GM23338 (cell line): Measurements from ENCODE around the gene CDK5RAP2. TPM values are rescaled to one million over a fixed set of nuclear protein-coding genes. Genes with fewer than 3 reads are reported as not detected.

ENCODE experiments used
- ATAC-seq: fragments of 200-7000 bp; cut with Tn5 transposase; 3 replicates; pipeline ENCODE4 v1.9.1; 2020
- DNase-seq: peaks from one replicate; pipeline ENCODE4 v3.0.0-alpha.2; 2015; ENCODE audit warnings: low spot score
- H2AFZ ChIP-seq: fragments of 200-600 bp; sonication (generic); 2 replicates; pipeline ENCODE4 v1.8.0; 2016; ENCODE audit warnings: antibody characterized with exemption, mild to moderate bottlenecking, moderate library complexity
- H3F3A ChIP-seq: fragments of 200-600 bp; sonication (generic); replicated peaks from 2 replicates; pipeline ENCODE4 v1.8.0; 2017; ENCODE audit warnings: antibody characterized with exemption, mixed run types, low read depth
- H3K27ac ChIP-seq: fragments of 200-600 bp; sonication (generic); 2 replicates; pipeline ENCODE4 v1.6.1; 2016; ENCODE audit warnings: low read depth
- H3K27me3 ChIP-seq: fragments of 200-600 bp; sonication (generic); 2 replicates; pipeline ENCODE4 v1.8.0; 2016; ENCODE audit warnings: mild to moderate bottlenecking, mixed run types, moderate library complexity; ENCODE audit not compliant: insufficient read depth
- H3K36me3 ChIP-seq: fragments of 200-600 bp; sonication (generic); 2 replicates; pipeline ENCODE4 v1.8.0; 2016; ENCODE audit warnings: mild to moderate bottlenecking; ENCODE audit not compliant: insufficient read depth
- H3K4me1 ChIP-seq: fragments of 200-600 bp; sonication (generic); 2 replicates; pipeline ENCODE4 v1.8.0; 2016; ENCODE audit warnings: mild to moderate bottlenecking, moderate library complexity; ENCODE audit not compliant: insufficient read depth
- H3K4me2 ChIP-seq: fragments of 200-600 bp; sonication (generic); 2 replicates; pipeline ENCODE4 v1.7.1; 2017; ENCODE audit warnings: mixed run types
- H3K4me3 ChIP-seq: fragments of 200-600 bp; sonication (generic); 2 replicates; pipeline ENCODE4 v1.6.1; 2016; ENCODE audit warnings: mixed run types
- H3K79me2 ChIP-seq: fragments of 200-600 bp; sonication (generic); replicated peaks from 2 replicates; pipeline ENCODE4 v1.8.0; 2017; ENCODE audit warnings: mild to moderate bottlenecking; ENCODE audit not compliant: insufficient read depth
- H3K9me2 ChIP-seq: fragments of 200-600 bp; sonication (generic); 2 replicates; pipeline ENCODE4 v1.8.0; 2017; ENCODE audit not compliant: insufficient read depth
- H4K20me1 ChIP-seq: fragments of 200-600 bp; sonication (generic); replicated peaks from 2 replicates; pipeline ENCODE4 v1.8.0; 2017; ENCODE audit warnings: mild to moderate bottlenecking; ENCODE audit not compliant: insufficient read depth
- H3K27ac Mint-ChIP-seq: 2 replicates; pipeline ENCODE4 v1.8.0; 2020; ENCODE audit warnings: inconsistent platforms, mild to moderate bottlenecking, moderate library complexity, mixed read lengths
- H3K27me3 Mint-ChIP-seq: 3 replicates; pipeline ENCODE4 v1.8.0; 2022; ENCODE audit warnings: low read depth, mild to moderate bottlenecking, moderate library complexity, mixed read lengths, inconsistent platforms; ENCODE audit not compliant: insufficient read depth, poor library complexity
- H3K36me3 Mint-ChIP-seq: 3 replicates; pipeline ENCODE4 v1.8.0; 2021; ENCODE audit warnings: low read depth, mild to moderate bottlenecking, inconsistent platforms, moderate library complexity, mixed read lengths
- H3K4me1 Mint-ChIP-seq: 3 replicates; pipeline ENCODE4 v1.8.0; 2020; ENCODE audit warnings: mild to moderate bottlenecking, inconsistent platforms, mixed read lengths
- H3K4me3 Mint-ChIP-seq: 3 replicates; pipeline ENCODE4 v1.8.0; 2021; ENCODE audit warnings: moderate library complexity, mild to moderate bottlenecking, inconsistent platforms, mixed read lengths
- H3K9me3 Mint-ChIP-seq: 3 replicates; pipeline ENCODE4 v1.8.0; 2020; ENCODE audit warnings: moderate library complexity, mild to moderate bottlenecking, inconsistent platforms, mixed read lengths
- EZH2 ChIP-seq: fragments of 200-600 bp; sonication (generic); IDR thresholded peaks from one replicate; pipeline ENCODE4 v1.8.0; 2017; ENCODE audit warnings: antibody characterized with exemption, mild to moderate bottlenecking, low read depth; ENCODE audit not compliant: unreplicated experiment
- NANOG ChIP-seq: IDR thresholded peaks from 2 replicates; pipeline ENCODE4 v1.6.1; 2016; ENCODE audit warnings: antibody characterized with exemption, borderline replicate concordance
- POLR2AphosphoS5 ChIP-seq: IDR thresholded peaks from 2 replicates; pipeline ENCODE4 v1.6.1; 2016; ENCODE audit warnings: antibody characterized with exemption, low read depth
- ZNF331 ChIP-seq: fragments of 250-450 bp; sonication (Bioruptor Pico); IDR thresholded peaks from 2 replicates; pipeline ENCODE4 v1.5.0; 2020; ENCODE audit warnings: low read depth, mild to moderate bottlenecking, moderate library complexity
- polyA plus RNA-seq: library from polyadenylated mRNA; unstranded; fragments of >200 nt; fragmentation: Nextera tagmentation; extraction: Ambion mirVana; gene quantifications from 2 replicates; pipeline ENCODE4 v1.2.1, GENCODE V29; 2016
- total RNA-seq: library from RNA; depleted of rRNA; stranded (reverse); fragments of >200 nt; shearing (Covaris generic); gene quantifications from 2 replicates; pipeline ENCODE4 v1.2.3, GENCODE V29; 2014
- TF ChIP-seq, protein P1 (sequence below): IDR thresholded peaks from 2 replicates; pipeline ENCODE4 v1.6.1; 2016; ENCODE audit warnings: antibody characterized with exemption
- TF ChIP-seq, protein P2 (sequence below): fragments of 250-450 bp; sonication (Bioruptor Pico); IDR thresholded peaks from 2 replicates; pipeline ENCODE4 v1.5.0; 2020; ENCODE audit warnings: mild to moderate bottlenecking, moderate library complexity
- TF ChIP-seq, protein P3 (sequence below): IDR thresholded peaks from one replicate; pipeline ENCODE4 v1.6.1; 2018; ENCODE audit warnings: antibody characterized with exemption; ENCODE audit not compliant: unreplicated experiment

Gene CDK5RAP2
- total and polyA plus RNA-seq, 2 experiments from 2014 or later: 50.7 to 65.7 TPM

DNA sequence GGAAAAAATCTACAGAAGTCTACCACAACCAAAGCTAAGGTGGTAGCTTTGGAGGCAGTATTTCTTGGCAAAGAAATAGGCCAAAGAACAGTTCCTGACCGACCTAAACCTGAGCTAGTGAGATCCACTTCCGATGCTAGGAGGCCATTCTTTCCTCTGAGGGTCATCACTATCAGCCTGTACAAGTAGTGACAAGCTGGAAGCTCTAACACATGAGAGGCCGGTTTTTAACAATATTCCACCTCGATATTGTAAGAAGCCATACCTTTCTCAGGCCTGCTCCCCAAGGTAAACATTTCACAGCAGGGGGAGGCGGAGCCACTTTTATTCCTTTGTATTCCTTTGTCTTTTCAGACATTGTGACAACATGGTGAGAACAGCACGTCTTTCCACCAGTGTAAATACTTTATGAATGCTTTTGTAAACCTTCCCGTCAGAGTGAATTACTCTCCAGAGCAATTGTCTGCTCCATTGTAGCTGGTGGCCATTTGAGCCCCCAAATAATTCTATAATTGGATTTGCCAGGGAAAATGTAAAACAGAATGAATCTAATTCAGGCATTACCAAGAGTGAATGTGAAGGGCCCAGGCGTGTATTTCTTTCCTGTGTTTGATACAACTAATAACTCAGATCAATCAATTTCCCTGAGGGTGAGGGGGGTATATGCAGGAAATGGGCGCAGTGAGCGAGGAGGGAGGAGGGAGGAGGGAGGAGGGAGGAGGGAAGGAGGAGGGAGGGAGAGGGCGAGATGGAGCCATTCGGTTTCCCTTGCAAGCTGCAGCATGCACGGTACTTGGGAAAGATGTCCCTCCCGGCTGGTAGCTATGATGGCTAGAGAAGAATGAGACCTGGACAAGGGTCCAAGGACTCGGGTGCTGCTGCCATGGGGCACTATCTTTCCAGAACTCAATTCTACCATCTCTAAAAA is 166.6 kb downstream of the CDK5RAP2 start (continued):
- TF ChIP-seq ZNF331 (CRISPR knock-in tag): no peak
- TF ChIP-seq, protein P1, sequence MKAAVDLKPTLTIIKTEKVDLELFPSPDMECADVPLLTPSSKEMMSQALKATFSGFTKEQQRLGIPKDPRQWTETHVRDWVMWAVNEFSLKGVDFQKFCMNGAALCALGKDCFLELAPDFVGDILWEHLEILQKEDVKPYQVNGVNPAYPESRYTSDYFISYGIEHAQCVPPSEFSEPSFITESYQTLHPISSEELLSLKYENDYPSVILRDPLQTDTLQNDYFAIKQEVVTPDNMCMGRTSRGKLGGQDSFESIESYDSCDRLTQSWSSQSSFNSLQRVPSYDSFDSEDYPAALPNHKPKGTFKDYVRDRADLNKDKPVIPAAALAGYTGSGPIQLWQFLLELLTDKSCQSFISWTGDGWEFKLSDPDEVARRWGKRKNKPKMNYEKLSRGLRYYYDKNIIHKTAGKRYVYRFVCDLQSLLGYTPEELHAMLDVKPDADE: no peak
- TF ChIP-seq, protein P2, sequence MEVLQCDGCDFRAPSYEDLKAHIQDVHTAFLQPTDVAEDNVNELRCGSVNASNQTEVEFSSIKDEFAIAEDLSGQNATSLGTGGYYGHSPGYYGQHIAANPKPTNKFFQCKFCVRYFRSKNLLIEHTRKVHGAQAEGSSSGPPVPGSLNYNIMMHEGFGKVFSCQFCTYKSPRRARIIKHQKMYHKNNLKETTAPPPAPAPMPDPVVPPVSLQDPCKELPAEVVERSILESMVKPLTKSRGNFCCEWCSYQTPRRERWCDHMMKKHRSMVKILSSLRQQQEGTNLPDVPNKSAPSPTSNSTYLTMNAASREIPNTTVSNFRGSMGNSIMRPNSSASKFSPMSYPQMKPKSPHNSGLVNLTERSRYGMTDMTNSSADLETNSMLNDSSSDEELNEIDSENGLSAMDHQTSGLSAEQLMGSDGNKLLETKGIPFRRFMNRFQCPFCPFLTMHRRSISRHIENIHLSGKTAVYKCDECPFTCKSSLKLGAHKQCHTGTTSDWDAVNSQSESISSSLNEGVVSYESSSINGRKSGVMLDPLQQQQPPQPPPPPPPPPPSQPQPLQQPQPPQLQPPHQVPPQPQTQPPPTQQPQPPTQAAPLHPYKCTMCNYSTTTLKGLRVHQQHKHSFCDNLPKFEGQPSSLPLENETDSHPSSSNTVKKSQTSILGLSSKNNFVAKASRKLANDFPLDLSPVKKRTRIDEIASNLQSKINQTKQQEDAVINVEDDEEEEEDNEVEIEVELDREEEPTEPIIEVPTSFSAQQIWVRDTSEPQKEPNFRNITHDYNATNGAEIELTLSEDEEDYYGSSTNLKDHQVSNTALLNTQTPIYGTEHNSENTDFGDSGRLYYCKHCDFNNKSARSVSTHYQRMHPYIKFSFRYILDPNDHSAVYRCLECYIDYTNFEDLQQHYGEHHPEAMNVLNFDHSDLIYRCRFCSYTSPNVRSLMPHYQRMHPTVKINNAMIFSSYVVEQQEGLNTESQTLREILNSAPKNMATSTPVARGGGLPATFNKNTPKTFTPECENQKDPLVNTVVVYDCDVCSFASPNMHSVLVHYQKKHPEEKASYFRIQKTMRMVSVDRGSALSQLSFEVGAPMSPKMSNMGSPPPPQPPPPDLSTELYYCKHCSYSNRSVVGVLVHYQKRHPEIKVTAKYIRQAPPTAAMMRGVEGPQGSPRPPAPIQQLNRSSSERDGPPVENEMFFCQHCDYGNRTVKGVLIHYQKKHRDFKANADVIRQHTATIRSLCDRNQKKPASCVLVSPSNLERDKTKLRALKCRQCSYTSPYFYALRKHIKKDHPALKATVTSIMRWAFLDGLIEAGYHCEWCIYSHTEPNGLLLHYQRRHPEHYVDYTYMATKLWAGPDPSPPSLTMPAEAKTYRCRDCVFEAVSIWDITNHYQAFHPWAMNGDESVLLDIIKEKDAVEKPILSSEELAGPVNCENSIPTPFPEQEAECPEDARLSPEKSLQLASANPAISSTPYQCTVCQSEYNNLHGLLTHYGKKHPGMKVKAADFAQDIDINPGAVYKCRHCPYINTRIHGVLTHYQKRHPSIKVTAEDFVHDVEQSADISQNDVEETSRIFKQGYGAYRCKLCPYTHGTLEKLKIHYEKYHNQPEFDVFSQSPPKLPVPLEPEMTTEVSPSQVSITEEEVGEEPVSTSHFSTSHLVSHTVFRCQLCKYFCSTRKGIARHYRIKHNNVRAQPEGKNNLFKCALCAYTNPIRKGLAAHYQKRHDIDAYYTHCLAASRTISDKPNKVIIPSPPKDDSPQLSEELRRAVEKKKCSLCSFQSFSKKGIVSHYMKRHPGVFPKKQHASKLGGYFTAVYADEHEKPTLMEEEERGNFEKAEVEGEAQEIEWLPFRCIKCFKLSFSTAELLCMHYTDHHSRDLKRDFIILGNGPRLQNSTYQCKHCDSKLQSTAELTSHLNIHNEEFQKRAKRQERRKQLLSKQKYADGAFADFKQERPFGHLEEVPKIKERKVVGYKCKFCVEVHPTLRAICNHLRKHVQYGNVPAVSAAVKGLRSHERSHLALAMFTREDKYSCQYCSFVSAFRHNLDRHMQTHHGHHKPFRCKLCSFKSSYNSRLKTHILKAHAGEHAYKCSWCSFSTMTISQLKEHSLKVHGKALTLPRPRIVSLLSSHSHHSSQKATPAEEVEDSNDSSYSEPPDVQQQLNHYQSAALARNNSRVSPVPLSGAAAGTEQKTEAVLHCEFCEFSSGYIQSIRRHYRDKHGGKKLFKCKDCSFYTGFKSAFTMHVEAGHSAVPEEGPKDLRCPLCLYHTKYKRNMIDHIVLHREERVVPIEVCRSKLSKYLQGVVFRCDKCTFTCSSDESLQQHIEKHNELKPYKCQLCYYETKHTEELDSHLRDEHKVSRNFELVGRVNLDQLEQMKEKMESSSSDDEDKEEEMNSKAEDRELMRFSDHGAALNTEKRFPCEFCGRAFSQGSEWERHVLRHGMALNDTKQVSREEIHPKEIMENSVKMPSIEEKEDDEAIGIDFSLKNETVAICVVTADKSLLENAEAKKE (CRISPR knock-in tag): no peak

- H2AFZ ChIP-seq: no peak overlapping the region
- peaks cover 40% of the 10 kb centered on the region for H3K4me1 ChIP-seq
- H3K4me3 ChIP-seq: no peak overlapping the region
- Mint-ChIP-seq H3K36me3 (peaks cover 39% of the 10 kb centered on the region), H3K27ac (peak overlapping the region; percentile 11; the same call in 1 of the 2 replicates), H3K27me3 (peaks cover 18% of the 10 kb centered on the region), H3K4me3 (peak overlapping the region; percentile 23; the same call in 2 of the 3 replicates), H3K9me3 (no peaks in the 10 kb centered on the region), H3K4me1 (peaks cover 50% of the 10 kb centered on the region)
- H3F3A ChIP-seq: no peaks in the 10 kb centered on the region; the same call in 1 of the 2 replicates
- peak overlapping the region; percentile 39; the same call in 1 of the 2 replicates for H3K4me2 ChIP-seq
- no peaks in the 10 kb centered on the region for H4K20me1 ChIP-seq
- H3K79me2 ChIP-seq: no peaks in the 10 kb centered on the region
- H3K27me3 ChIP-seq: no peaks in the 10 kb centered on the region
- H3K36me3 ChIP-seq: peaks cover 3% of the 10 kb centered on the region; the same call in 1 of the 2 replicates
- DNase-seq (peak; percentile 58), ATAC-seq (peak; percentile 83)
- peak overlapping the region; percentile 90 for H3K27ac ChIP-seq
- H3K9me2 ChIP-seq: no peaks in the 10 kb centered on the region
- TF ChIP-seq, protein P1: no peak
- TF ChIP-seq, protein P3, sequence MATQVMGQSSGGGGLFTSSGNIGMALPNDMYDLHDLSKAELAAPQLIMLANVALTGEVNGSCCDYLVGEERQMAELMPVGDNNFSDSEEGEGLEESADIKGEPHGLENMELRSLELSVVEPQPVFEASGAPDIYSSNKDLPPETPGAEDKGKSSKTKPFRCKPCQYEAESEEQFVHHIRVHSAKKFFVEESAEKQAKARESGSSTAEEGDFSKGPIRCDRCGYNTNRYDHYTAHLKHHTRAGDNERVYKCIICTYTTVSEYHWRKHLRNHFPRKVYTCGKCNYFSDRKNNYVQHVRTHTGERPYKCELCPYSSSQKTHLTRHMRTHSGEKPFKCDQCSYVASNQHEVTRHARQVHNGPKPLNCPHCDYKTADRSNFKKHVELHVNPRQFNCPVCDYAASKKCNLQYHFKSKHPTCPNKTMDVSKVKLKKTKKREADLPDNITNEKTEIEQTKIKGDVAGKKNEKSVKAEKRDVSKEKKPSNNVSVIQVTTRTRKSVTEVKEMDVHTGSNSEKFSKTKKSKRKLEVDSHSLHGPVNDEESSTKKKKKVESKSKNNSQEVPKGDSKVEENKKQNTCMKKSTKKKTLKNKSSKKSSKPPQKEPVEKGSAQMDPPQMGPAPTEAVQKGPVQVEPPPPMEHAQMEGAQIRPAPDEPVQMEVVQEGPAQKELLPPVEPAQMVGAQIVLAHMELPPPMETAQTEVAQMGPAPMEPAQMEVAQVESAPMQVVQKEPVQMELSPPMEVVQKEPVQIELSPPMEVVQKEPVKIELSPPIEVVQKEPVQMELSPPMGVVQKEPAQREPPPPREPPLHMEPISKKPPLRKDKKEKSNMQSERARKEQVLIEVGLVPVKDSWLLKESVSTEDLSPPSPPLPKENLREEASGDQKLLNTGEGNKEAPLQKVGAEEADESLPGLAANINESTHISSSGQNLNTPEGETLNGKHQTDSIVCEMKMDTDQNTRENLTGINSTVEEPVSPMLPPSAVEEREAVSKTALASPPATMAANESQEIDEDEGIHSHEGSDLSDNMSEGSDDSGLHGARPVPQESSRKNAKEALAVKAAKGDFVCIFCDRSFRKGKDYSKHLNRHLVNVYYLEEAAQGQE: no peak
- TF ChIP-seq EZH2 (no peak), NANOG (no peak), POLR2AphosphoS5 (no peak)
These were observed 167.5 kb downstream of the CDK5RAP2 start for GRCh38 chr9:120412425-120412951.
